ENCODE results near the gene SYNPO.
A peak's percentile ranks its signal among the peaks of the same experiment; 100 is the strongest.

The SYNPO gene

GRCh38 chr5:150608991-150609390 is 31.5 kb upstream of the SYNPO start:
- DNase-seq: no peak

- DNase-seq: peak in 1 of 2 donors; percentile 31
Observed at GRCh38 chr5:150609843-150610584, 30.4 kb upstream of the SYNPO start.

- DNase-seq: no peak
Observed at GRCh38 chr5:150611026-150611425, 29.4 kb upstream of the SYNPO start.

GRCh38 chr5:150612405-150612804 is 28.1 kb upstream of the SYNPO start:
- DNase-seq: no peak

- DNase-seq: no peak
Observed at GRCh38 chr5:150612905-150613670, 27.4 kb upstream of the SYNPO start.

GRCh38 chr5:150613991-150614660 is 26.3 kb upstream of the SYNPO start:
- no peak for DNase-seq

GRCh38 chr5:150614661-150615060 is 25.8 kb upstream of the SYNPO start:
- no peak for DNase-seq

GRCh38 chr5:150615141-150615699 is 25.2 kb upstream of the SYNPO start:
- DNase-seq: no peak

- DNase-seq: no peak
Observed at GRCh38 chr5:150616024-150616470, 24.4 kb upstream of the SYNPO start.

GRCh38 chr5:150616506-150616905 is 24.0 kb upstream of the SYNPO start:
- no peak for DNase-seq

GRCh38 chr5:150618163-150618562 is 22.3 kb upstream of the SYNPO start:
- DNase-seq: no peak

- no peak for DNase-seq
Observed at GRCh38 chr5:150618588-150619281, 21.7 kb upstream of the SYNPO start.

GRCh38 chr5:150619359-150620230 is 20.9 kb upstream of the SYNPO start:
- no peak for DNase-seq

GRCh38 chr5:150621301-150621700 is 19.2 kb upstream of the SYNPO start:
- no peak for DNase-seq

- no peak for DNase-seq
Observed at GRCh38 chr5:150622157-150622556, 18.3 kb upstream of the SYNPO start.

- DNase-seq: peak in 1 of 2 donors; percentile 25
Observed at GRCh38 chr5:150623152-150623877, 17.1 kb upstream of the SYNPO start.

- no peak for DNase-seq
Observed at GRCh38 chr5:150623878-150624216, 16.6 kb upstream of the SYNPO start.

- no peak for DNase-seq
Observed at GRCh38 chr5:150624334-150625163, 15.9 kb upstream of the SYNPO start.

- DNase-seq: no peak
Observed at GRCh38 chr5:150625164-150625535, 15.3 kb upstream of the SYNPO start.

All from inflammatory macrophage (primary cell).